MCF 10A (cell line): ENCODE data around the gene RAC3. TPM values are rescaled to one million over a fixed set of nuclear protein-coding genes. Genes with fewer than 3 reads are reported as not detected.

Experiments used
- BruUV-seq: library from RNA; stranded (reverse); fragments of 400-500 nt; replicated peaks from 2 replicates; lab custom pipeline; 2021; lab: Mats Ljungman, UMichigan
- CTCF ChIA-PET: fragments of 300-600 bp; sonication (Branson Sonifier 250); formaldehyde crosslinking; extraction: SDS; loops from one replicate; lab custom pipeline; 2021; ENCODE audit warnings: antibody characterized with exemption, inconsistent platforms; lab: Yijun Ruan, JAX
- POLR2A ChIA-PET: fragments of 300-600, 350-650 bp; sonication (Branson Sonifier 250); formaldehyde crosslinking; extraction: SDS; loops from one replicate; lab custom pipeline; 2020; ENCODE audit warnings: antibody characterized with exemption, inconsistent platforms; lab: Yijun Ruan, JAX
- DNase-seq: peaks from one replicate; pipeline ENCODE4 v3.0.0-alpha.2; 2018; ENCODE audit not compliant: unreplicated experiment
- H3K27ac Mint-ChIP-seq: one replicate; pipeline ENCODE4 v1.8.0; 2022; ENCODE audit warnings: mild to moderate bottlenecking, low read depth, mixed read lengths; ENCODE audit not compliant: unreplicated experiment
- H3K27me3 Mint-ChIP-seq: one replicate; pipeline ENCODE4 v1.8.0; 2022; ENCODE audit warnings: mixed read lengths; ENCODE audit not compliant: insufficient read depth, unreplicated experiment
- H3K36me3 Mint-ChIP-seq: one replicate; pipeline ENCODE4 v1.8.0; 2022; ENCODE audit warnings: mild to moderate bottlenecking, moderate library complexity, mixed read lengths; ENCODE audit not compliant: insufficient read depth, unreplicated experiment
- H3K4me1 Mint-ChIP-seq: one replicate; pipeline ENCODE4 v1.8.0; 2022; ENCODE audit warnings: mixed read lengths; ENCODE audit not compliant: insufficient read depth, unreplicated experiment
- H3K4me3 Mint-ChIP-seq: one replicate; pipeline ENCODE4 v1.8.0; 2022; ENCODE audit warnings: mild to moderate bottlenecking, moderate library complexity, mixed read lengths; ENCODE audit not compliant: unreplicated experiment
- H3K9me3 Mint-ChIP-seq: one replicate; pipeline ENCODE4 v1.8.0; 2022; ENCODE audit warnings: mixed read lengths; ENCODE audit not compliant: unreplicated experiment
- CTCF ChIP-seq: fragments of 200-600 bp; IDR thresholded peaks from one replicate; pipeline ENCODE4 v1.8.0; 2022; ENCODE audit warnings: antibody characterized with exemption, mild to moderate bottlenecking; ENCODE audit not compliant: unreplicated experiment
- intact Hi-C: fragments of 100-400 bp; cut with micrococcal nuclease; formaldehyde crosslinking; loops from 2 replicates; pipeline ENCODE4 v1.14.1; 2022
- total RNA-seq: library from RNA; stranded (reverse); gene quantifications from 2 replicates; pipeline ENCODE4 v1.2.3, GENCODE V29; 2022

Gene RAC3
- total RNA-seq, 1 experiment from 2014 or later = 9.7 TPM

GRCh38 chr17:81999587-81999975 is 31.9 kb upstream of the RAC3 start:
- no TSS peak for BruUV-seq
- Mint-ChIP-seq H3K4me1 (no peaks in the 10 kb centered on the region), H3K4me3 (no peak overlapping the region), H3K36me3 (peaks cover 5% of the 10 kb centered on the region), H3K27ac (no peak overlapping the region), H3K27me3 (no peaks in the 10 kb centered on the region), H3K9me3 (no peaks in the 10 kb centered on the region)
- ChIA-PET POLR2A (interaction anchor here (0.9 kb wide), 1 partner anchor 19 kb away, joined by 3 read pairs; no protein-coding TSS in a partner anchor), CTCF (no interaction called here)
- intact Hi-C loops = no loop called here
- DNase-seq = no peak
- TF ChIP-seq CTCF = no peak

DNA sequence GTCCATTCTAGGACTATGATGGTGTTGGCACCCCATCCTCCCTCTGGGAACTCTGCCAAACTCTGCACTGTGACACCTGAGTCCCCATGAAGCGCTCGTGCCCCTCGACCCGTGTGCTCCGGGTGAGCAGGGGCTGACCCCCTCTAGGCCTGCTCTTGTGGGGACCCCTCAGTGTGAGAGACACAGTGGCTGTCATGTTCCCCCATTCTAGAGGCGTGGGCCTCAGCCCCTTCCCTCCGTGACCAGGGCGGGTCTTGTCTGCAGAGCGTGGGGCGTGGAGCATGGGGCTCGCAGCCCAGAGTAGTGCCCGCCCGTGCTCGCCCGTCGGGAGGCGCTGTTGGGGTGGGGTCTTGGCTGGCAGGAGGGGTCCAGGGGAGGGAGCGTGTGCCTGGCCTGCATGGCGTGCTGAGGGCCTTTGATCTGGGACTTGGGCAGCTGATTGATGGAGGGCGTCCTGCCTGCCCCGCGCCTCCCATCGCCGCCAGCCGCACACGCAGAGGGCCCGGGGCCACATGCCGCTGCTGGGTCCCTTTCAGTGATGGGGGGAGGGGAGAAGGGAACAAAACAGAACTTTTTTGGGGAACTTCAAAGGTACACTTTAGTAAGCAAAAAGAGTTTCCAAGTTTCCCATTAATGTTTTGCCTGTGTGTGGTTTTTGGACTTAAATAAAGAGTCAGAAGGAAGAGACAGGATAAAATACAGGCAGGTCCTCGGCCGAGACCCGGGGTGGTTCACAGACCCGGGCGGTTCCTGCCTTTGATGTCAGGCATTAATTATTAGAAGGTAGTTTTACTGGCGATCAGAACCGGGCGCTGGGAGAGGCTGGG is 31.3 kb upstream of the RAC3 start:
- no peaks in the 10 kb centered on the region for H3K4me1 Mint-ChIP-seq
- H3K27me3 Mint-ChIP-seq = no peaks in the 10 kb centered on the region
- no peak for DNase-seq
- POLR2A ChIA-PET = no interaction called here
- CTCF ChIA-PET = no interaction called here
- peaks cover 5% of the 10 kb centered on the region for H3K36me3 Mint-ChIP-seq
- H3K9me3 Mint-ChIP-seq = no peaks in the 10 kb centered on the region
- H3K4me3 Mint-ChIP-seq = no peak overlapping the region
- no TSS peak for BruUV-seq
- H3K27ac Mint-ChIP-seq = no peak overlapping the region
- intact Hi-C loops = no loop called here
- no peak for TF ChIP-seq CTCF

GRCh38 chr17:82000803-82001570 is 30.5 kb upstream of the RAC3 start:
- ChIA-PET CTCF (no interaction called here), POLR2A (no interaction called here)
- peaks cover 2% of the 10 kb centered on the region for H3K4me1 Mint-ChIP-seq
- TF ChIP-seq CTCF = no peak
- H3K9me3 Mint-ChIP-seq = no peaks in the 10 kb centered on the region
- intact Hi-C loops = no loop called here
- no peaks in the 10 kb centered on the region for H3K27me3 Mint-ChIP-seq
- no peak overlapping the region for H3K4me3 Mint-ChIP-seq
- no TSS peak for BruUV-seq
- H3K36me3 Mint-ChIP-seq = peaks cover 5% of the 10 kb centered on the region
- DNase-seq = no peak
- H3K27ac Mint-ChIP-seq = no peak overlapping the region

DNA sequence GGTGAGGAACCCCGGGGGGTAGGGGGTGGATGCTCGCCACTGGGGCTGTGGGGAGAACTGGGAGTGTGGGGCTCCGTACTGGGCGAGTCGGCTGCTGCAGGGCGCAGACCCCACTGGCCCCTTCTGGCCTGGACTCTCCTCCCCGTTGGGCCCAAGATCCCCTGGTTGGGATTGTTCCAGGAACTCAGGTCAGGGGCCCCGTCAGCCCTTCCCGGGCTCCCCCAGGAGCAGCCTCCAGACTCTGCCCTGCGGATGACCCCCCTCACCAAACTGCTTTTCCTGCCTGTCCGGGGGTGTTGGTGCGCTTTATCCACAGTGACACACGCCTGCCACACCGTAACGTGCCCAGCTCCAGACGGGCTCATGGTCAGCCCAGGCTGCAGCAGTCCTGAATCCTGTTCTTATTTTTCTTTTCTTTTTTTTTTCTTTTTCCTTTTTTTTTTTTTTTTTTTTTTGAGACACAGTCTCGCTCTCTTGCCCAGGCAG is 29.9 kb upstream of the RAC3 start:
- ChIA-PET CTCF (interaction anchor here (0.7 kb wide), 1 partner anchor 19 kb away, joined by 3 read pairs; no protein-coding TSS in a partner anchor), POLR2A (interaction anchor here (1.2 to 3.7 kb wide), 2 partner anchors 10 to 42 kb away, joined by 9 to 31 read pairs; no protein-coding TSS in a partner anchor)
- Mint-ChIP-seq H3K9me3 (no peaks in the 10 kb centered on the region), H3K4me1 (peaks cover 6% of the 10 kb centered on the region), H3K27me3 (no peaks in the 10 kb centered on the region), H3K36me3 (peaks cover 5% of the 10 kb centered on the region), H3K27ac (no peak overlapping the region), H3K4me3 (no peak overlapping the region)
- DNase-seq = no peak
- no peak for TF ChIP-seq CTCF
- no TSS peak for BruUV-seq
- intact Hi-C loops = loop anchor here (2.0 kb wide), 1 partner anchor 25 kb away; the partner anchor contains the start of gene ASPSCR1
